Fibroblast of pulmonary artery (primary cell): ENCODE data around the gene B4GALT3.

Source experiments
- DNase-seq: peaks from one replicate; pipeline ENCODE4 v3.0.0-alpha.2; 2010; ENCODE audit warnings: low read depth
- H3K4me3 ChIP-seq: replicated peaks from 2 replicates; pipeline ENCODE4 v1.5.1; 2011; ENCODE audit warnings: low read depth, mild to moderate bottlenecking, control low read depth, low read length, moderate library complexity
- CTCF ChIP-seq: IDR thresholded peaks from 2 replicates; pipeline ENCODE4 v1.5.1; 2011; ENCODE audit warnings: mild to moderate bottlenecking, control low read depth, low read length, inconsistent platforms; ENCODE audit errors: missing control alignments

B4GALT3 gene

GRCh38 chr1:161162806-161163205 lies 14.5 kb downstream of the B4GALT3 start:
- no peak for DNase-seq
- no peak overlapping the region for H3K4me3 ChIP-seq
- TF ChIP-seq CTCF: no peak

- DNase-seq: no peak
- H3K4me3 ChIP-seq: no peak overlapping the region
- no peak for TF ChIP-seq CTCF
Measured at GRCh38 chr1:161162052-161162451, 15.3 kb downstream of the B4GALT3 start.

GRCh38 chr1:161161652-161162051 lies 15.7 kb downstream of the B4GALT3 start:
- no peak for TF ChIP-seq CTCF
- no peak overlapping the region for H3K4me3 ChIP-seq
- DNase-seq: no peak

GRCh38 chr1:161160671-161161145 lies 16.6 kb downstream of the B4GALT3 start:
- no peak overlapping the region for H3K4me3 ChIP-seq
- no peak for TF ChIP-seq CTCF

GRCh38 chr1:161159913-161160243 lies 17.4 kb downstream of the B4GALT3 start:
- peak overlapping the region; percentile 73 for H3K4me3 ChIP-seq
- DNase-seq: no peak
- no peak for TF ChIP-seq CTCF

More at GRCh38 chr1:161160671-161161145, 16.6 kb downstream of the B4GALT3 start:
- DNase-seq: no peak

GRCh38 chr1:161159087-161159912 lies 18.0 kb downstream of the B4GALT3 start, which contains the start of gene USP21:
Gene USP21 (plus strand): TSS chr1:161159500. CDS start chr1:161160641, 1,141 bp downstream.
- H3K4me3 ChIP-seq: peak within 1 kb of the TSS; percentile 73
- peak; percentile 44 for TF ChIP-seq CTCF
- DNase-seq: peak; percentile 90
